Measurements from ENCODE around the gene CD53.

- TF ChIP-seq CTCF (IDR thresholded peaks at IDR 0.05) = no peak
- no peak for TF ChIP-seq POLR2AphosphoS5 (IDR thresholded peaks at IDR 0.05)
- TF ChIP-seq EP300 (IDR thresholded peaks at IDR 0.05) = no peak
Observed at GRCh38 chr1:110856410-110856809, 16.5 kb upstream of the CD53 start.
